NCI-H2196 treated with DMSO at 0.1 percent for 48 hours (cell line): ENCODE measurements around the gene ZNHIT6.
A peak's percentile ranks its signal among the peaks of the same experiment; 100 is the strongest.
"Not testable (repeated sequence)": the region's sequence is repeated elsewhere in the genome, so short reads cannot be mapped to it uniquely, and the experiment has no call there.

ENCODE experiments used
- DNase-seq: peaks from one replicate; lab custom pipeline; 2025; ENCODE audit not compliant: unreplicated experiment; lab: John Stamatoyannopoulos, UW

ZNHIT6 gene

GRCh38 chr1:85707990-85708828 lies at the start of gene ZNHIT6:
Gene ZNHIT6, minus strand, starts transcription at chr1:85708433. Its CDS starts 149 bp downstream, at chr1:85708284.
- peak; percentile 87 for DNase-seq

- no peak for DNase-seq
Measured at GRCh38 chr1:85756864-85757263, 48.6 kb upstream of the ZNHIT6 start.

- DNase-seq = no peak
Measured at GRCh38 chr1:85748120-85748519, 39.9 kb upstream of the ZNHIT6 start.

- no peak for DNase-seq
Measured at GRCh38 chr1:85746777-85747176, 38.5 kb upstream of the ZNHIT6 start.

GRCh38 chr1:85743814-85744213 lies 35.6 kb upstream of the ZNHIT6 start:
- no peak for DNase-seq

GRCh38 chr1:85734931-85735330 lies 26.7 kb upstream of the ZNHIT6 start:
- no peak for DNase-seq

- DNase-seq = no peak
Measured at GRCh38 chr1:85718678-85719340, 10.6 kb upstream of the ZNHIT6 start.

- DNase-seq = not testable (repeated sequence)
Measured at GRCh38 chr1:85714418-85715114, 6.3 kb upstream of the ZNHIT6 start.

GRCh38 chr1:85708829-85709227 lies 595 bp upstream of the ZNHIT6 start:
- no peak for DNase-seq

GRCh38 chr1:85707267-85707989 lies 805 bp downstream of the ZNHIT6 start:
- DNase-seq = no peak

GRCh38 chr1:85705940-85706339 lies 2.3 kb downstream of the ZNHIT6 start:
- no peak for DNase-seq

- DNase-seq = no peak
Measured at GRCh38 chr1:85700422-85700821, 7.8 kb downstream of the ZNHIT6 start.

- DNase-seq = no peak
Measured at GRCh38 chr1:85697895-85698294, 10.3 kb downstream of the ZNHIT6 start.

GRCh38 chr1:85692730-85693314 lies 15.4 kb downstream of the ZNHIT6 start:
- no peak for DNase-seq

- DNase-seq = no peak
Measured at GRCh38 chr1:85689775-85690404, 18.3 kb downstream of the ZNHIT6 start.

- DNase-seq = no peak
Measured at GRCh38 chr1:85683292-85684025, 24.8 kb downstream of the ZNHIT6 start.

- DNase-seq = no peak
Measured at GRCh38 chr1:85681087-85681486, 27.1 kb downstream of the ZNHIT6 start.

GRCh38 chr1:85678193-85678592 lies 30.0 kb downstream of the ZNHIT6 start:
- no peak for DNase-seq

GRCh38 chr1:85677656-85678055 lies 30.6 kb downstream of the ZNHIT6 start:
- no peak for DNase-seq
